Stimulated activated naive CD8-positive, alpha-beta T cell treated with anti-CD3 and anti-CD28 coated beads, Interleukin-15, Interleukin-2, amounts not matched to agents 100 U/mL and 50 U/mL, for 24 hours (primary cell): ENCODE data around the gene HOXC6.
"Not testable (repeated sequence)": the region's sequence is repeated elsewhere in the genome, so short reads cannot be mapped to it uniquely, and the experiment has no call there.

Experiments used
- ATAC-seq: fragments of 150-1000 bp; cut with Tn5 transposase; one replicate; pipeline ENCODE4 v1.10.0; 2021
- DNase-seq: peaks from one replicate; pipeline ENCODE4 v3.0.0; 2021

HOXC6 gene

GRCh38 chr12:54058128-54058768 is 30.0 kb downstream of the HOXC6 start:
- no peak for DNase-seq

GRCh38 chr12:54059668-54060067 is 31.4 kb downstream of the HOXC6 start:
- DNase-seq (no peak), ATAC-seq (no peak)

More at GRCh38 chr12:54058128-54058768, 30.0 kb downstream of the HOXC6 start:
- ATAC-seq, result no peak

- ATAC-seq (no peak), DNase-seq (no peak)
Measured at GRCh38 chr12:54060174-54060974, 32.1 kb downstream of the HOXC6 start.

GRCh38 chr12:54060975-54061778 is 32.9 kb downstream of the HOXC6 start:
- ATAC-seq (no peak), DNase-seq (no peak)

GRCh38 chr12:54065677-54066076 is 37.4 kb downstream of the HOXC6 start:
- no peak for DNase-seq

GRCh38 chr12:54066408-54066807 is 38.2 kb downstream of the HOXC6 start:
- no peak for DNase-seq
- no peak for ATAC-seq

More at GRCh38 chr12:54065677-54066076, 37.4 kb downstream of the HOXC6 start:
- ATAC-seq, result no peak

GRCh38 chr12:54068418-54069070 is 40.3 kb downstream of the HOXC6 start:
- DNase-seq (no peak), ATAC-seq (no peak)

- ATAC-seq (no peak), DNase-seq (no peak)
Measured at GRCh38 chr12:54071942-54072341, 43.7 kb downstream of the HOXC6 start.

- DNase-seq, result no peak
- no peak for ATAC-seq
Measured at GRCh38 chr12:54074308-54074707, 46.1 kb downstream of the HOXC6 start.

- DNase-seq, result no peak
- no peak for ATAC-seq
Measured at GRCh38 chr12:54075409-54075808, 47.2 kb downstream of the HOXC6 start.

- ATAC-seq (no peak), DNase-seq (no peak)
Measured at GRCh38 chr12:54075974-54076373, 47.7 kb downstream of the HOXC6 start.

- not testable (repeated sequence) for DNase-seq, ATAC-seq
Measured at GRCh38 chr12:54077843-54078242, 49.6 kb downstream of the HOXC6 start.

GRCh38 chr12:54079115-54079514 is 50.9 kb downstream of the HOXC6 start:
- DNase-seq, ATAC-seq: not testable (repeated sequence)
